GM18517 (cell line): ENCODE results near the gene TAOK2.
"Not testable (repeated sequence)": the region's sequence is repeated elsewhere in the genome, so short reads cannot be mapped to it uniquely, and the experiment has no call there.

Experiments used
- ATAC-seq: cut with Tn5 transposase; IDR thresholded peaks from one replicate; pipeline ENCODE4 v1.9.1; 2021; ENCODE audit warnings: mild to moderate bottlenecking, moderate library complexity; ENCODE audit not compliant: unreplicated experiment

TAOK2 gene

DNA sequence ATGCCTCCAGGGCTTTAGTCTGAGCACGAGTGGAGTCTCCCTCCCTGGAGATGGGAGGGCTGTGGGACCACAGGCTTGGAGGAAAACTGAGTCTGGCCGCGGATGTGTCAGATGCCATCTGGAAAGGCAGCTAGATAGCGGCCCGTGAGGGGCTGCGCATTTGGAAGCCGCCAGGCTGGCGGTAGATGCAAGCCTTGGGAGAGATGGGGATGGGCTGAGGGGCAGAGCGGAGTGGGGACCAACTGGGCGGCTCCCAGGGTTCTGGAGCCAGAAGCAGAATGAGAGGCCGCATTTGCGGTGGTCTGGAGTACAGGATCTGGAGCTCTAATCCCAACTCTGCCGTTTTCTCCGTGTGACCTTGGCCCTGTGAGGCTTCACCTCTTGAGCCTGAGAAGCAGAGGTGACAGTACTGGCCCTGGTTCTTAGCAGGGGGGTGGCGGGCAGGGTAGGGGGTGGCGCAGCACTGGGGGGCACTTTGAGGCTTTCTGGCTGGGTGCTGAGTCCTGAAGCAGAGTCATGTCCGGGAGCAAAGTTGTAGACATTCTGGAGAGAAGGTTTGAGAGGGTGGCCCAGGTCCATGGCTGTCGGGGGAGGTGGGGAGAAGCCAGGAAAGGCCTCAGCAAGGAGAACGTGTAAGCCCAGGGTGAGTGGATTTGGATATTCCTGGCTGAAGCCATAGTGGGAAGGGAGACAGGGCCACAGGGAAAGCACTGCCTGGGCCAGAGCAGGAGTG is 29.1 kb downstream of the TAOK2 start:
- no peak for ATAC-seq

DNA sequence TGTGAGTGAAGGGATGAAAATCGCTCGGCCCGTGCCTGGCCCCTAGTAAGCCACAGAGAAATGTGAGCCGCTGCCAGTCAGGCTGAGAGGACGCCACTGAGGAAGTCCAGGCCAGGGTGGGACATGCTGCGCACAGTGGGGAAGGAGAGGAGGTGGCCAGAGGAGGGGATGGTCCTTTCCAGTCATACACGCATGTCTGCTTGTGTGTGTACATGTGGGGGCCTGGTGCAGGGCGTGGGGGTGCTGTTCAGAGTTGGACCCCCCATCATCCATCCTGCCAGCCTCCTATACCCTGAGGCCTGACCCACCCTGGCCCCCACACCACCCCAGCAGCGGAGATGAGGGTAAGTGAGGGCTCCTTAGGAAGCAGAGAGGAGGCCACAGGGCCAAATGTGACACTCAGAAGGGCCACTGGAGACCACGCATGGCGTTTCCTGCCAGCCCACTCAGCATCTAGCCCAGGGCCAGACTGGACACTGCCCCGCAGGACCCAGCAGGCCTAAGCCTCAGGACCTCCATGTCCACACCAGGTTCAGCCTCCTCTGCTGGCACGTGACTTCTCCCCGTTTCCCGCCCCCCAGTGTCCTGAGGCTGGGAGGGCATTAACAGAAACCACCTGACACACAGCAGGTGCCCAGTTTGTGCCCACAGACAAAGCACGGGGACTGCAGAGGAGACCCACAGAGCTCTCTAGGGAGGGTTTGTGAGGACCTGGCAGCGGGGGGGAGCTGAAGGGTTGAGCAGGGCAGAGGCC is 30.2 kb downstream of the TAOK2 start:
- ATAC-seq: no peak

DNA sequence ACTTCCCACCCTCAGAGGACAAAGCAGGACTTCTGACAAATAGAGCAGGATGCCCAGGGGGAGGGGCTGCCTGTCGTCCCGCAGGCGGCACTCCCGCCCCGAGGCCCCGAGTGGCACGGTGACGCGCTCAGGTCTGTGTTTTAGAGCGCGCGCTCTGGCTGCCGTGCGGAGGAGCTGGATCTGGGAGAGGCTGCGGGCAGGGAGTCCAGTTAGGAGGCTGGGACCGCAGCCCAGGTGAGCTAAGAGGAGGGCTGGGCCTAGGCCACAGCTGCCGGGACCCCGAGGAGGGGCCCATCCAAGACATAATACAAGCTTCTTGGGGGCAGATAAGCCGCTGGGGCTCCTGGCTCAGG is 30.7 kb downstream of the TAOK2 start:
- no peak for ATAC-seq

DNA sequence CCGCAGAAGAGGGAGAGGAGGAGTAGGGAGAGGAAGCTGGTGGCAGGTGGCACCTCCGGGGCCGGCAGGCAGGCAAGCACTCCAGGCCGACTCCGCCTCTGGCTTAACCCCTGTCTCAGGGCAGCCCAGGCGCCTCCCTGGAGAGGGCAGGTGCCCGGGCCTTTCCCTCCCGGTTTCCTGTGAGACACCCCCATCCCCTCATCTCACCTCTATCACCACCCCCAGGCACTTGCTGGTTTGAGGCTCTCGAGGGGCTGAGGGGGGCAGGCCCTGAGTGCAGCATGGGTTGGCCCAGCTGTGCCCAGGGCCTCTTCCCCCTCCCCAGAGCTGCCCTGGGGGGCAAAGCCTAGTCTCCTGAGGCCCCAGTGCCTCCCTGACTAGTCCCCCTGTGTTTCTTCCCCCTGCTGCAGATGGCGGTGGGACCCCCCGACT is 31.2 kb downstream of the TAOK2 start:
- ATAC-seq: no peak

DNA sequence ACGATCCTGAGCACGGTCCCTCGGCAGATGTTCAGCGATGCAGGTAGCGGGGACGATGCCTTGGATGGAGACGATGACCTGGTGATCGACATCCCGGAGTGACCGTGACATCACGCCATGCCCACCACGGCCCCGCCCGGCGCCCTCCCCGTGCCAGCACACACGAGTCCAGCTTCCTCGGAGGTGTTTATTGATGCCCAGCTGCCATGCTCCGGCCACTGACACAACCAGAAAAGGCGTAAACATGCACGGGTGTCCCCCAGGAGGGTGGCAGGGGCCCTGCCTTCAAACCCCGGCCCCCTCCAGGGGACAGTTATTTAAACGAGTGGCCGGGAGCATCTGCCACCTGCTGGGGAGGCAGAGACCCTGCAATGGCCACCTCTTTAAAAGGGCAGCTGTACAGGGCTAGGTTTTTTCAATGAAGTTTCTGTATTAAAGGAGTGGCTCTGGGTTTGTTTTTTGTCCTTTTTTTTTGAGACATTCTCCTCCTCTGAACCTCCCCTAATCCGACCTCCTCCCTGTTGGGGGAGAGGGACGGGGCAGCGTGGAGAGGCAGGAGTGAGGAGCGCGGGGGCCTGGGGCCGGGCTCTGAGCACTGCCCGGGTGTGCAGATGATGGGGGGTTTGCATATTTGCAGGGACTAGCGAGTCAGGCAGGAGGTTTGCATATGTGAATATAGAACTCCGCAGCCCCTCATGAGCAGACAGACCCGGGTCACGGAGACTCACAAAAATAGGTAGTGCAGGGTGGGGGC is 31.9 kb downstream of the TAOK2 start:
- no peak for ATAC-seq

DNA sequence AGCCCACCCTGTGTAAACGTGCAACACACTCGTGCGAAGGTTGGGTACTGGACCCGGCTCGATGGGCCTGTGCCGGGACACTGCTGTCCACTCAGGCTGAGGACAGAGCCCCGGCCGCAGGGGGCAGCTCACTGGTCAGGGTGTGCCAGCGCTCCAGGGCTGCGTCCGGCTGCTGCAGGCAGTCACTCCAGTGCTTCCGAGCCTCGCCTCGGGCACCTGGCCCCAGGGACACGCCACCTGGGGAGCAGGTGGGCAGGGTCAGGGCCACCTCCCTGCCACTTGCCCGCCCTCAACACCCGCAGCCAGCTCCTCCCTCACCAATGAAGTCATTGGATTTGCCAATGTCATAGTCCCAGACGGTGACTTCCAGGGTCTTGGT is 32.4 kb downstream of the TAOK2 start:
- no peak for ATAC-seq

DNA sequence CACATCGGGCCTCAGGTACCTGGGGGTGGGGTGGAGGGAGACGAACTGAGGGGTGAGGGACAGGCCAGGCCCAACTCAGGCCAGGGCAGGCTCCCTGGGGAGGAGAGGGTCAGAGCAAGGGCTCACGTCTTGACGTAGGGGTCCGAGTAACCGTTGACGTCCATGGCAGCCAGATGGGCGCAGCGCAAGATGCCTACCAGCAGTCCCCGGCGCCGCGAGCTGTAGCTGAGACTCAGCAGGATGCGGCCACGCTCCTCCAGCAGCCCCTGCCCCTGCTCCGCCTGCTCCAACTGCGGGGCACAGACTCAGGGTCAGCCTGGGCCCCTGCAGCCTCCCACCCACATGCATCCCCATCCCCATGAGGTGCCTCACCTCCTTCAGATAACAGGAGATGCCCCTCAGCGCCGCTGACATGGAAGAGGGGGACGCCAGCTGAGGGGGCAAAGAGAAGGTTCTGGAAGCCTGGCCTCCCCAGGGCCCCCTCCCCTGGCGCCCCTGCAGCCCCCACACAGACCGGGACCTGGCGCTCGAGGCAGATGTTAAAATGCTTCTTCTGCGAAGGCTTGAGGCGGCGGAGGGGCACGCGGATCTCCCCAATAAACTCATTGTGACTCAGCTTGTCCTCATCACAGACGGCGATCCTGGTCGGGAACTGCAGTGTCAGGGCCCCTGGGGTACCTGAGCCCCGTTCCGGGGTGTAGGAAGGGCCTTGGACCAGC is 33.1 kb downstream of the TAOK2 start:
- no peak for ATAC-seq

DNA sequence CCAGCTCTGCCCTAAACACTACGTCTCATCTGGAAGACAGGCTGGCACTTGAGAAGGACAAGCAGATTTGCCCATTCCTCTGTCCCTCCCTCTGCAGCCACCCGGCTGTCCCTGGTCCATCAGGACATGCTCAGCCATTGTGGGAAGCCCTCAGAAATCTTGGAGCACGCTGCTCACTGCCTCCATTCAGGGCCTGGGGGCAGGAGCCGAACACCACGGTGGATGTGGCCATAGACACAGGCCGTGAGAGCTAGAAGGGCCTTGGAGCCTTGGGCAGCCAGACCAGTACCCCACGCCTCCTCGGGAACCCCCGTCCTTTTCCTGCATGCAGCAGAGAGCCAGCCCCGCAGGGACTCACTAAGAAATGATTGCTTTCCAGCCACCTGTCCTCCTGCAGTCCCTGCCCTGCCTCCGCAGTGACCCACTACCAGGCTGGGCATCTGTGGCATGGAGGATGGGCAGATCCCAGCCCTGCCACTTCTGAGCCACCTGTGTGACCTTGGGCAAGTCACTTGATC is 33.8 kb downstream of the TAOK2 start:
- ATAC-seq: no peak

DNA sequence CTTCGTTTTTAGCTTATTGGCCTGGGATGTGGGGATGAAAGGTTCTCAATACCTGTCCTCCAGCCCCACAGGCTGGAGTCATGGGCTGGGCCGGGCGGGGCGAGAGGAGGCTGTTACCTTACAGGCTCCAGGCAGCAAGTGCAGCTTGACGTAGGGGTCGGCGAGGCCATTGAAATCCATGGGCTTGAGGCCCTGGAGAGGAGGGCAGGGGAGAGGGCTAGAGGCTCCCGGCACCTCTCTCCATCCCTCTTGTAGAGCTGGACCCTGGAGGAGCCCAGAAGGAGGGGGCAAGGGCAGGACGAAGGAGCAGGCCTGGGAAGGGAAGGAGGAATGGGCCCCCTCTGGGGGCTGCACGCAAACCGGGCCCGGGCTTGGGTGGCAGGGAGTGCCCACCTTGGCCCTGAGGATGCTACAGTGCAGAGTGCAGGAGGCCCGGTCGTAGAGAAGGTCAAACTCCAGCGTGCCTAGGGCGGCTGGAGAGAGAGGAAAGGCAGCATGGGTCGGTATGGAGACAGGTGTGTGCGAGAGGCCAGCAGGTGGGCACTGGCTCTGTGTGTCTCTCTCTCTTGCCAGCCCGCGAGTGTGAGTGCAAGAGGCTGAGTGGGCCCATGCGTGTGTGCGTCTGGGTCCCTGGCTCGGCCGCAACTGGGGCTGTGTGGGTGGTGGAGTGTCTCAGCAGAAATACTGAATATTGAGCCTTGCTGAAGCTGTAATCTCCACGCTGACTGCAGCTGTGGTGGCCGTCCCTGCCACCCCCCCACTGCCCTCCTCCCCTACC is 35.6 kb downstream of the TAOK2 start:
- no peak for ATAC-seq

DNA sequence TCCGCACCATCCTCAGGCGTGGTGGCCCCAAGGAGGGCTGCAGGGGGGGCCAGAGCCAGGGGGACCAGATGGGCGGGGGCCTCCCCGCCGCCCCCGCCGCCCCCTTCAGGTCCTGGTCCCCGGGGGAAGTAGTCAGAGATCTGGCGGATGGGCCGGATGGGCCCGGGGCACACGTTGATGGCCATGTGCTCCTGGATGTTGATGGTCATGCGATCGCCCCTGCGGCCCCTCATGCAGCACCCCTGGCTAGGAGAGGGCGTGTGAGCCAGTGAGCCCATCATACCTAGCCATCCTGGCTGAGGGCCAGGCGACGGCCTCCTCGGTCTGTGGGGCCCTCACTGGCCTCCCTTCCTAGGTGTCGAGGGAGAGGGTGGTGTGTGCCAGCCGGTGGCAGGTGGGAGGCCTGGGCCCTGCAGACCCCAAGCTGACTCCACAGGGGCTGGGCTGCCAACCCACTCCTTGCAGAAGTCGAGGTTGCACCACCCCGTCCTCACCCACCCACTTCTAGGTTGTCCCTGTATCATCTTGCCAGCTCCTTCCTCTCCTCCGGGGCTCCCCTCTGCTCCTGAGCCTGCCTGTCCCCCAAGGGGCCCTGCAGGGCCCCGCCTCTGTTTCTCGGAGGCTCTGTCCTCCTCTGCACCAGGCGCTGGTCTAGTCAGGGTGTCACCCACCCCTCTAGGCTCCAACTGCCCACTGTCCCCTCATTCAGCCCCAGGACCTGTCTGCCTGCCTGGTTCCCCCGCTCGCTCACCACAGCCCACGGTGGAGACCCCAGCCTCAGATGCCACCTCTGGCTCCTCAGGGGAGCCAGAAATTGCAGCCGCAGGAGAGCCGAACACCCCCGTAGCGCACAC is 36.5 kb downstream of the TAOK2 start:
- no peak for ATAC-seq

DNA sequence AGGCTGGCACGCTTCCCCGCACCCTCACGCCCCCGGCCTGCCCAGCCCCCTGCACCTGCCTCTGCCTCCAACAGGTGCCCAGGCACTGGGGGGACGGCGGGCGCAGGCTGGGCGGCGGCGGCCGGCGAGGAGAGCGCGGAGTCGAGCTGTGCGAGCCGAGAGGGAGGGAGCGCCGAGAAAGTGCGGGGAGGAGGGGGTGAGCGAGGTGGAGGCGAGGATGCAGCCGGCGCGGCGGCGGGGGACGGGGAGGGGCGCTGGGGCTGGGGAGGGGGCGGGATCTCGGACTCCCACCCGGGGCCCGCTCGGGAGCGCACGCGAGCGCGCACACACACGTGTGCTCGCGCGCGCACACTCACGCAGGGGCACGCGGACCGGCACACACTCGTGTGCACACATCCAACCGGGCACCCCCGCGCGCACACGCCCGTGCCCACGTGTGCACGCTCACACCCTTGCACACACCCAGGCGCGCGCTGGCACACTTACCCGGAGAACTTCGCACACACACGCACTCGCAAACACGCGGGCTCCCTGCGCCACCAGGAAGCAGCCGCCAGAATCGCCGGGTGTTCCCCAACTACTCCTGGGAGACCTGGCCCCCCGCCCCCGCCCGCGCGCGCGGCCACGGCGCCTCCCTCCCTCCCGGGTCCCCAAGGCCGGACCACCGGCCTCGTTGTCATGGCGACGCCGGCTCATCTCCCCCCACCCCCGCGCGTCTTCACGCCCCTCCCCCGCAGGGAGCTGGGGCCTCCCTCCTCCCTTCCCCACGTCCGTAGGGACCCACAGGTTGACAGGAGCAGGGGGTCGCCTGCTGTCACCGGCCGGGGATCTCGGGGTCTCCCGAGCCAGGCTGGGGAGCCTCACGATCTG is 37.4 kb downstream of the TAOK2 start, which contains the start of gene DOC2A:
Gene DOC2A, minus strand, starts transcription at position 184 of the 870 bp plus-strand sequence. CDS start 805 bp downstream, outside the sequence.
- no peak for ATAC-seq

DNA sequence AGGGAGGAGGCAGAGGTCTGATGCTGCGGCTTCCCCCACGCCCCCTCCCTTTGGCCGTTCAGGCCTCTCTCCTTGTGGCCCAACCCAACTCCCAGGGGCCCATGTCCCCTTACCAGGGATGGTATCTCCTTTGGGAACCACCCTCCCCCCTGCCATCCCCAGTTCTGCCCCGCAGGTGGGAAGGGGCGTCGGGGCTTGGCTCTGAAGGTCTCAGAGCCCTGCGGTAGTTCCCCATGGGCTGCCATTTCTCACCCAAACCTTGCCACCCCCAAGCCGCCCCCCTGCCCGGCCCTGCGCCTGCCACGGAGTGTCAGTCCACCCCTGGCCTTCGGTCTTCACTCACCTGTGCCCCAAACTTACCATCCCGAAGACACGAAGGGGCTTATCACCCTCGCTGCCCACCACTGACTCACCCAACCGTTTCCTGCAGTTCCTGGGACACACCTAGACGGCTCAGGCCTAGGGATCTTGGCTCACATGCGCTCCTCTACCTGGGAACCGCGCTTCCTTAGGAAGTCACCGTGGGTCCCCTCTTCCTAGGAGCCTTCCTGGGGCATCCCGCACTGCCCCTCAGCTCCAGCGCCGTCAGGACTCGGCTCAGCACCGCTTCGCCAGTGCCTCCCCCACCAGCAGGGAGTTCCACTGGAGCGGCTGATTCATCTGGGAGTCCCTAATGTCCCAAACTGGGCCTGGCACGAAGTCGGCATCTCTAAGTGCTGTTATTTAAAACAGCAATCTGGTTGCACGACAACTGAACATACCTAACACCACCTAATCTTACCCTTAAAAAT is 38.2 kb downstream of the TAOK2 start:
- ATAC-seq: no peak

DNA sequence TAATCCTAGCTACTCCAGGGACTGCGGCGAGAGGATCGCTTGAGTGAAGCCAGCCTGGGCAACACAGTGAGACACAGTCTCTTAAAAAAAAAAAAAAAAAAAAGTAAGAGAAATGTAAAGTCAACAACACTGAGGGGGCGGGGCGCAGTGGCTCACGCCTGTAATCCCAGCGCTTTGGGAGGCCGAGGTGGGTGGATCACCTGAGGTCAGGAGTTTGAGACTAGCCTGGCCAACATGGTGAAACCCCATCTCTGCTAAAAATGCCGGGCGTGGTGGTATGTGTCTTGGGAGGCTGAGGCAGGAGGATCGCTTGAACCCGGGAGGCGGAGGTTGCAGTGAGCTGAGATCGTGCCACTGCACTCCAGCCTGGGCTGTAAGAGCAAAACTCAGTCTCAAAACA is 38.9 kb downstream of the TAOK2 start:
- not testable (repeated sequence) for ATAC-seq

DNA sequence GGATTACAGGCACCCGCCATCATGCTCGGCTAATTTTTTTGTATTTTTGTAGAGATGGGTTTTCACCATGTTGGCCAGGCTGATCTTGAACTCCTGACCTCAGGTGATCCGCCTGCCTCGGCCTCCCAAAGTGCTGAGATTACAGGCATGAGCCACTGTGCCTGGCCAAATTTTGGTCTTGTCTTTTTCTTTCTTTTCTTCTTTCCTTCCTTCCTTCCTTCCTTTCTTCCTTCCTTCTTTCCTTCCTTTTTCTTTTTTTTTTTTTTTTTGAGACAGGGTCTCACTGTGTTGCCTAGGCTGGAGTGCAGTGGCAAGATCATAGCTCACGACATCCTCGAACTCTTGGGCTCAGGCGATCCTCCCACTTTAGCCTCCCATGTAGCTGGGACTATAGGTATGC is 41.8 kb downstream of the TAOK2 start:
- ATAC-seq: not testable (repeated sequence)

DNA sequence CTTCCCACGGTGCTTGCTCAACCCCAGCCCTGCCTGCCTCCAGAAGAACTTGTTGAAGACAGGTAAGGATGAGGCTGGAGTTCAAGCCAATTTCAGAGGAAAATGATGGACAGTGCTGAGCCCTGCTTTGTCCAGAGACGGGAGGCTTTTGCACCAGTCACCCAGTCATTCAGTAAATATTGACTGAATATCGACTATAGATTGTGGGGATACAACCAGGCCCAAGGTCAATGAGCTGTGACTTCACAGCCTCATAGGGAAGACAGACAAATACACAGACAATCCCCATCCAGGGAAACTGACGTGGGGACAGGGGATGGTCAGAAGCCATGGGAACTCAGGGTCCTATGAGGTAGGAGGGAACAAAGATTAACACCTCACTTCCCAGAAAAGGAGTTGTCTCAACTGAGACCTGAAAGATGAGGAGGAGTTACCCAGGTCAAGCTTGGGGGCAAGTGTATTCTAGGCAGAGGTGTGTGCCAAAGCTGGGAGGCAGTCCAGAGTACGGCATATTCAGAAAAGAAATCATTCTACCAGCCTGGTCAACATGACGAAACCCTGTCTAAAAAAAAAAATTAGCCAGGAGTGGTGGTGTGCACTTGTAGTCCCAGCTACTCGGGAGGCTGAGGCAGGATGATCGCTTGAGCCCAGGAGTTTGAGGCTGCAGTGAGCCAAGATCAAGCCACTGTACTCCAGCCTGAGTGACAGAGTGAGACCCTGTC is 43.0 kb downstream of the TAOK2 start:
- no peak for ATAC-seq

DNA sequence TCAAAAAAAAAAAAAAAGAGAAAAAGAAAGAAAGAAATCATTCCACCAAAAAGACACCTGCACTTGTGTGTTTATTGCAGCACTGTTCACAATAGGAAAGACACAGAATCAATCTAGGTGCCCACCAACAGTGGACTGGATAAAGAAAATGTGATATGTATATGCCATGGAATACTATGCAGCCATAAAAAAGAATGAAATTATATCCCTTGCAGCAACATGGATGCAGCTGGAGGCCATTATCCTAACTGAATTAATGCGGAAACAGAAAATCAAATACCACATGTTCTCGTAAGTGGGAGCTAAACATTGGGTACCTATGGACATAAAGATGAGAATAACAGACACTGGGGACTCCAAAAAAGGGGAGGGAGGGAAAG is 43.6 kb downstream of the TAOK2 start:
- no peak for ATAC-seq

DNA sequence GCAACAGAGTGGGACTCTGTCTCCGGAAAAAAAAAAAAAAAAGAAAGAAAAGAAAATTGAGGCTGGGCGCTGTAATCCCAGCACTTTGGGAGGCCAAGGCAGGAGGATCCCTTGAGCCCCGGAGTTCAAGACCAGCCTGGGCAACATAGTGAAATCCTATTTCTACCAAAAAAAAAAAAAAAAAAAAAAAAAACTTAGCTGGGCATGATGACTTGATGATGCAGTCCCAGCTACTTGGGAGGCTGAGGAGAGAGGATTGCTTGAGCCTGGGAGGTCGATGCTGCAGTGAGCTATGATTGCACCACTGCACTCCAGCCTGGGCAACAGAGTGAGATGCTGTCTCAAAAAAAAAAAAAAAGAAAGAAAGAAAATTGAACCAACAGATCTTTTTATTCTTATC is 44.3 kb downstream of the TAOK2 start:
- ATAC-seq: not testable (repeated sequence)
